Naive thymus-derived CD4-positive, alpha-beta T cell (primary cell): Measurements from ENCODE around the gene ECI1. TPM values are rescaled to one million over a fixed set of nuclear protein-coding genes. Genes with fewer than 3 reads are reported as not detected.

ENCODE experiments used
- ATAC-seq: fragments of 150-1000 bp; cut with Tn5 transposase; 2 replicates; pipeline ENCODE4 v1.10.0; 2021; ENCODE audit warnings: mild to moderate bottlenecking, moderate library complexity
- CTCF ChIA-PET: fragments of 350-600 bp; sonication (Branson Sonifier 250); formaldehyde crosslinking; loops from one replicate; lab custom pipeline; 2021; ENCODE audit warnings: antibody characterized with exemption; lab: Charles Lee
- POLR2A ChIA-PET: fragments of 350-600 bp; sonication (Branson Sonifier 250); formaldehyde crosslinking; loops from one replicate; lab custom pipeline; 2021; ENCODE audit warnings: antibody characterized with exemption, inconsistent platforms; lab: Charles Lee
- DNase-seq, 9 donors: peaks; one replicate each; pipeline versions ENCODE4 v3.0.0 to v3.0.0-alpha.2; 2020 to 2022; ENCODE audit warnings: mixed read lengths in 1 of 9
- H3K27ac ChIP-seq: one replicate; pipeline ENCODE4 v1.7.0; 2013; ENCODE audit warnings: mild to moderate bottlenecking, low read depth, low read length, moderate library complexity
- H3K27me3 ChIP-seq, 2 donors: one replicate each; pipeline ENCODE4 v1.7.0; 2013; ENCODE audit warnings: low read length in 2 of 2, mild to moderate bottlenecking in 2 of 2, moderate library complexity in 2 of 2; ENCODE audit not compliant: control insufficient read depth in 2 of 2, insufficient read depth in 2 of 2
- H3K36me3 ChIP-seq, 3 experiments: 1 replicate in 2 of 3; 2 replicates in 1 of 3; pipeline ENCODE4 v1.7.0; 2013; ENCODE audit warnings: low read length in 3 of 3, mild to moderate bottlenecking in 3 of 3, moderate library complexity in 1 of 3; ENCODE audit not compliant: insufficient read depth in 3 of 3, control insufficient read depth in 2 of 3
- H3K4me1 ChIP-seq, 2 donors: one replicate each; pipeline ENCODE4 v1.7.0; 2013; ENCODE audit warnings: low read length in 2 of 2, mild to moderate bottlenecking in 2 of 2, moderate library complexity in 1 of 2; ENCODE audit not compliant: control insufficient read depth in 2 of 2, insufficient read depth in 2 of 2
- H3K4me3 ChIP-seq: 2 replicates; pipeline ENCODE4 v1.7.0; 2013; ENCODE audit warnings: mild to moderate bottlenecking, low read length
- H3K9me3 ChIP-seq, 3 experiments: 1 replicate in 2 of 3; 2 replicates in 1 of 3; pipeline ENCODE4 v1.7.0; 2013; ENCODE audit warnings: low read length in 3 of 3; ENCODE audit not compliant: control insufficient read depth in 2 of 3
- H3K27ac Mint-ChIP-seq, 9 donors: one replicate each; pipeline ENCODE4 v1.8.0; 2020 to 2022; ENCODE audit warnings: mixed read lengths in 9 of 9, mild to moderate bottlenecking in 8 of 9, moderate library complexity in 5 of 9, inconsistent platforms in 2 of 9
- H3K27me3 Mint-ChIP-seq, 5 donors: one replicate each; pipeline ENCODE4 v1.8.0; 2021 to 2022; ENCODE audit warnings: mixed read lengths in 5 of 5, mild to moderate bottlenecking in 1 of 5
- H3K36me3 Mint-ChIP-seq, 5 donors: one replicate each; pipeline ENCODE4 v1.8.0; 2020 to 2022; ENCODE audit warnings: mixed read lengths in 5 of 5, mild to moderate bottlenecking in 3 of 5, inconsistent platforms in 1 of 5
- H3K4me1 Mint-ChIP-seq, 7 donors: one replicate each; pipeline ENCODE4 v1.8.0; 2020 to 2022; ENCODE audit warnings: mixed read lengths in 7 of 7, mild to moderate bottlenecking in 3 of 7, inconsistent platforms in 1 of 7
- H3K4me3 Mint-ChIP-seq, 10 donors: one replicate each; pipeline ENCODE4 v1.8.0; 2020 to 2022; ENCODE audit warnings: mild to moderate bottlenecking in 10 of 10, mixed read lengths in 10 of 10, moderate library complexity in 6 of 10, inconsistent platforms in 2 of 10
- H3K9me3 Mint-ChIP-seq, 11 donors: one replicate each; pipeline ENCODE4 v1.8.0; 2020 to 2022; ENCODE audit warnings: mixed read lengths in 11 of 11, mild to moderate bottlenecking in 4 of 11, inconsistent platforms in 1 of 11, moderate library complexity in 1 of 11
- intact Hi-C, 2 donors: fragments of 100-400 bp; cut with micrococcal nuclease; formaldehyde crosslinking; loops; one replicate each; pipeline ENCODE4 v1.15.1; 2023
- polyA plus RNA-seq, 2 donors: library from polyadenylated mRNA; unstranded; fragments of 300-500 nt; fragmentation: Illumina TruSeq; gene quantifications; one replicate each; pipeline ENCODE4 v1.2.3, GENCODE V29; 2021
- total RNA-seq, 6 experiments: library from RNA in 5 of 6; stranded (reverse) in 5 of 6; gene quantifications; 1 replicate in 5 of 6; 2 replicates in 1 of 6; pipeline ENCODE4 v1.2.3 and lab custom pipeline; 2021 to 2026

Gene ECI1
- total and polyA plus RNA-seq, 7 experiments from 2014 or later = 19.9 to 44.2 (median 28.6) TPM

DNA sequence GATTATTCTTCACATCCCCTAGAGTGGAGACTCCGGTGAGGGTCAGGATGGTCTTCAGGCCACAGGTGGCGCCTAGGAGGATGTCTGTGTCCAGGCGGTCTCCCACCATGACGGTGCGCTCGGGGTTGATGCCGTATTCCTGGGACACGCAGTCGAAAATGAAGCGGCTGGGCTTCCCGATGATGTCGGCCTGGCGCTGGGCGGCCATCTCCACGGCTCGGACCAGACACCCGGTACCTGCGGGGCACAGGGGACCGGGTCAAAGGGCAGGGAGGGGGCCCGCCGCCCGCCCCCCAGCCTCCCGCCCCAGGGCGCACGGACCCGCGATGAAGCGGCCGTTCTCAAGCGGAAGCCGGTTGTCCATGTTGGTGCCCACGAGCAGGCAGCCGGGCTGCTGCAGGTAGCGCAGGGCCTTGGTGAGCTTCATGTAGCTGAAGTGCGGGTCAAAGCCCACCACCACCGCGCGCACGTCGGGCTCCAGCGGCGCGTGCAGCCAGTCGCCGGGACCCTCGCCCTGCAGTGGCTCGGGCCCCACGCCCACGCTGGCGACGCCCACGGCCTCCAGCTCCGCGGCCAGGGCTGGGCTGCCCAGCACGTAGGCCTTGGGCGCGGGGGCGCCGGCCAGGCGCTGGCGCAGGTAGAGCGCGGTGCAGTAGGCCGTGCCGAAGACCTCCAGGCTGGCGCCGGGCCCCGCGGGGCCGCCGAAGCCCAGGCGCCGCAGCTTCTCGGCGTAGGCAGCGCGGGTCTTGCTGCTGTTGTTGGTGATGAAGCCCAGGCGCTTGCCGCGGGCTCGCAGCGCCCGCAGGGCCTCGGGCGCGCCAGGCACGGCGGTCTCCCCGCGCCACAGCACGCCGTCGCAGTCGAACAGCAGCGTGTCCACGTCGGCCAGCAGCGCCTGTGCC, 37.3 kb downstream of the ECI1 start:
- ChIA-PET POLR2A (interaction anchor here (0.6 to 3.8 kb wide), 20 partner anchors 8 to 1498 kb away, joined by 3 to 50 read pairs (median 4); partner anchors contain the start of genes AMDHD2, ATP6V0C, E4F1 and ECI1), CTCF (interaction anchor here (1.2 kb wide), 1 partner anchor 55 kb away, joined by 4 read pairs; no protein-coding TSS in a partner anchor)
- no peaks in the 10 kb centered on the region for H3K36me3 Mint-ChIP-seq
- ATAC-seq = no peak
- peak in 1 of 9 donors; percentile 60 for DNase-seq
- peak overlapping the region in 3 of 9 donors; percentile 68 to 79 (median 71) for H3K27ac Mint-ChIP-seq
- H3K27me3 Mint-ChIP-seq = no peaks in the 10 kb centered on the region
- Histone ChIP-seq H3K4me1 (peaks cover 14 to 16% of the 10 kb centered on the region in 2 donors), H3K36me3 (peaks cover 0 to 12% (median 0%) of the 10 kb centered on the region in 3 experiments), H3K27me3 (no peaks in the 10 kb centered on the region), H3K27ac (peak overlapping the region; percentile 73), H3K9me3 (no peaks in the 10 kb centered on the region), H3K4me3 (peak overlapping the region; percentile 65)
- intact Hi-C loops = loop anchor here in 1 of 2 donors (2.0 kb wide), 2 partner anchors 55 to 249 kb away; partner anchors contain the start of genes RNPS1 and RPS2
- H3K4me1 Mint-ChIP-seq = peaks cover 11 to 21% (median 17%) of the 10 kb centered on the region in 7 donors
- peak overlapping the region; percentile 65 to 88 (median 79) for H3K4me3 Mint-ChIP-seq
- peaks cover 0 to 1% (median 0%) of the 10 kb centered on the region in 11 donors for H3K9me3 Mint-ChIP-seq

DNA sequence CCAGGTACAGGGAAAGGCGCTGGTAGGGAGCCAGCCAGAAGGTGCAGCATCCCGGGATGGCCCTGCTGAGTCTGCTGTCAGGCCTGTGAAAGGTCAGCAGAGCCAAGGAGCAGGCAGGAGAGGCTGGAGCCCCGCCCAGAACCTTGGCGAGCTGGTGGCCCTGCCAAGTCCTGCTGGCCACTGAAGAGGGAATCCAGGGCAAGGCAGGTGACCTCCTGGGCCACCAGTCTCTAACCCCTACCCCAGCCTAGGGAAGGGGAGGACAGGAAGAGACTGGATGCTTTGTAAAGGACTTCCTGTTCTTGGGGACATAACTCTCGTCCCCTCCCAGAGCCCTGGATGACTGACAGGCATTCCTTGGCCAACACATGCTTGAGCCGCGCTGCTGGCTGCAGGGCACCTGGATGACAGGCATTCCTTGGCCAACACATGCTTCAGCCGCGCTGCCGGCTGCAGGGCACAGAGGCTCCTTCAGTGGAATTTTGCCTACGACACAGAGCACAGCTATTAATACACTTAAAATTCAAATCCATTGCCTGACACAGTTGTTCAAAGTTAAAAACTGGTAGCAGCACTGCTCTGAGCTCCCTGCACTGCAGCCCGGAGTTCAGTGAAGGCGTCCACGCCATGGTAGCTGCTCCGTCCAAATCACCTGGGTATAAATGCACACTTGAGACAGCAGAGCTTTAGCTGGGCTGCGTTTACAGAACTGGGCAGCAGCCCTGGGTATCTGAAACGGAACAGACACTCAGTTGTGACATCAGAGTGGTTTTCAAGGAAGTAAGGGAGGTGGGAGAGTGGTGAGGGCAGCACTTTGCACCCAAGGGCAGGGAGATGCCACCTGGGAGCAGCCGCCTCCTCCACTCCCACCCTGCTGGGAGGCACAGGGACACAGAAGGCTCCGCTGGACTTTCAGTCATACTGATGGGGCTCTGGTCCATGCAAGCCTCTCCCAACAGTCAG, 38.7 kb downstream of the ECI1 start:
- Histone ChIP-seq H3K9me3 (no peaks in the 10 kb centered on the region), H3K36me3 (peaks cover 0 to 27% (median 6%) of the 10 kb centered on the region in 3 experiments), H3K27ac (no peak overlapping the region), H3K4me1 (peaks cover 14 to 16% of the 10 kb centered on the region in 2 donors), H3K27me3 (no peaks in the 10 kb centered on the region), H3K4me3 (no peak overlapping the region)
- ChIA-PET POLR2A (interaction anchor here (0.9 kb wide), 1 partner anchor 9 kb away, joined by 3 read pairs; no protein-coding TSS in a partner anchor), CTCF (no interaction called here)
- peaks cover 0 to 1% (median 0%) of the 10 kb centered on the region in 11 donors for H3K9me3 Mint-ChIP-seq
- H3K36me3 Mint-ChIP-seq = peaks cover 0 to 4% (median 2%) of the 10 kb centered on the region in 5 donors
- no peaks in the 10 kb centered on the region for H3K27me3 Mint-ChIP-seq
- H3K27ac Mint-ChIP-seq = peak overlapping the region in 5 of 9 donors; percentile 26 to 71 (median 67)
- H3K4me1 Mint-ChIP-seq = peaks cover 11 to 24% (median 20%) of the 10 kb centered on the region in 7 donors
- no peak for DNase-seq
- H3K4me3 Mint-ChIP-seq = peak overlapping the region; percentile 65 to 81 (median 76)
- intact Hi-C loops = no loop called here
- no peak for ATAC-seq

- intact Hi-C loops = no loop called here
- Histone ChIP-seq H3K4me3 (no peak overlapping the region), H3K27ac (no peak overlapping the region), H3K9me3 (no peaks in the 10 kb centered on the region), H3K4me1 (peaks cover 14 to 16% of the 10 kb centered on the region in 2 donors), H3K27me3 (no peaks in the 10 kb centered on the region), H3K36me3 (peaks cover 0 to 34% (median 9%) of the 10 kb centered on the region in 3 experiments)
- CTCF ChIA-PET = no interaction called here
- H3K27ac Mint-ChIP-seq = peak overlapping the region in 2 of 9 donors; percentile 12 to 28
- peaks cover 11 to 31% (median 25%) of the 10 kb centered on the region in 7 donors for H3K4me1 Mint-ChIP-seq
- ATAC-seq (no peak), DNase-seq (no peak)
- peaks cover 0 to 1% (median 0%) of the 10 kb centered on the region in 11 donors for H3K9me3 Mint-ChIP-seq
- POLR2A ChIA-PET = interaction anchor here (1.3 kb wide), 1 partner anchor 57 kb away, joined by 3 read pairs; the partner anchor contains the start of gene TRAF7
- H3K27me3 Mint-ChIP-seq = no peaks in the 10 kb centered on the region
- H3K36me3 Mint-ChIP-seq = peaks cover 0 to 7% (median 5%) of the 10 kb centered on the region in 5 donors
- H3K4me3 Mint-ChIP-seq = peak overlapping the region in 4 of 10 donors; percentile 25 to 51 (median 40)
Measured at GRCh38 chr16:2211923-2212347, 39.5 kb downstream of the ECI1 start.

DNA sequence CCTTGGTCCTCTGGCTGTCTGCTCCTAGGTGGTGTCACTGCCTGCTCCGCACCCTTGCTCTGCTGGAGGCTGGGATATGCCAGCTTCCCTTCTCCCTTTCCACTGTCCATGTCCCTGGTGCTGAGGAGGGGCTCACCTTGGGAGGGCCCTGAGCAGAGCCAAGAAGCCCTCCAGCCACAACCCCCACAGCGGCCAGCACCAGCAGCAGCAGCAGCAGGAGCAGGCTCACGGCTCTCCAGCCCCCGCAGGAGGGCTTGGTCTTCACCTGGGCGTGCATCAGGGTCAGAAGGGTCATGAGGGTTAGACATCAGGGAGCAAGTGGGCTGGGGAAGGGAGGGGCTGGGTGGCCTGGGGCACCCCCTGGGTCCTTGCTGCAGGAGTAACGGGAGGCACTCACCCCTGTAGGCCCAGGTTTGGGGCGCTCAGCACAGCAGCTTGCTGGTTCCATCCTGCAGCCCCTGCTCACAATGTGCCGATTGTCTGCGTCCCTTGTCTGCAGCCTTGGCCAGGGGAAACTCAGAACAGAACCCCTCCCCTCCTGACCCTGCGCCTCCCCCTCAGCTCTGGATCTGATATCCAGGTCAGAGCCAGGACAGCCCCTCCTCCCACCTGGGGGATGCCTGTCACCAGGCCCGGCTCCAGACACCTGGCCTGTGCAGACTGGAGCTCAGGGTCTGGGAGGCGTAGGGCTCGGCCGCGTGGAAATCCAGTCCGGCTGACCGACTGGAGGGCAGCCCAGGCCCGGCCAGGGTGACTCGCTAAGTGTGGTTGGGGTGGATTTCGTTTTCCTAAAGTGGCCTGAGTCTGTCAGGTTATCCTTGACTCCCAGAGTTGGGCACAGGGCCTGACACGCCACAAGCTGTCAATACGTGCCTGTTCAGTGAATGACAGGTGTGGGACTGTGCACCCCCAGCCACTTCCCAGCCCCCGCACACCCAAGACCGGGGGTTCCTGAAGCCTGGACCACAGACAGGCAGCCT, 40.7 kb downstream of the ECI1 start, which contains the start of gene BRICD5:
BRICD5 (minus strand) TSS at position 478 of the 980 bp plus-strand sequence; CDS start at position 448, 30 bp downstream.
- H3K4me1 ChIP-seq = peaks cover 20 to 27% of the 10 kb centered on the region in 2 donors
- intact Hi-C loops = no loop called here
- peaks cover 11 to 38% (median 32%) of the 10 kb centered on the region in 7 donors for H3K4me1 Mint-ChIP-seq
- H3K36me3 ChIP-seq = peaks cover 0 to 37% (median 9%) of the 10 kb centered on the region in 3 experiments
- ChIA-PET POLR2A (interaction anchor here (1.0 to 1.3 kb wide), 2 partner anchors 14 to 55 kb away, joined by 3 read pairs; partner anchors contain the start of gene TRAF7), CTCF (interaction anchor here (0.6 to 1.5 kb wide), 2 partner anchors 17 to 41 kb away, joined by 3 read pairs; partner anchors contain the start of gene ECI1)
- peak within 1 kb of the TSS in 1 of 9 donors; percentile 28 for H3K27ac Mint-ChIP-seq
- peaks cover 0 to 8% (median 6%) of the 10 kb centered on the region in 5 donors for H3K36me3 Mint-ChIP-seq
- H3K27ac ChIP-seq = no peak within 1 kb of the TSS
- H3K27me3 ChIP-seq = no peaks in the 10 kb centered on the region
- no peak within 1 kb of the TSS for H3K4me3 ChIP-seq
- ATAC-seq = no peak
- H3K9me3 Mint-ChIP-seq = peaks cover 0 to 1% (median 0%) of the 10 kb centered on the region in 11 donors
- no peak for DNase-seq
- H3K4me3 Mint-ChIP-seq = no peak within 1 kb of the TSS
- H3K9me3 ChIP-seq = no peaks in the 10 kb centered on the region
- no peaks in the 10 kb centered on the region for H3K27me3 Mint-ChIP-seq

GRCh38 chr16:2210009-2210332, 41.4 kb downstream of the ECI1 start:
- Histone ChIP-seq H3K27ac (no peak overlapping the region), H3K27me3 (no peaks in the 10 kb centered on the region), H3K4me3 (no peak overlapping the region), H3K36me3 (peaks cover 0 to 37% (median 9%) of the 10 kb centered on the region in 3 experiments), H3K4me1 (peaks cover 22 to 27% of the 10 kb centered on the region in 2 donors), H3K9me3 (no peaks in the 10 kb centered on the region)
- no peak overlapping the region for H3K4me3 Mint-ChIP-seq
- H3K27me3 Mint-ChIP-seq = no peaks in the 10 kb centered on the region
- H3K4me1 Mint-ChIP-seq = peaks cover 11 to 38% (median 30%) of the 10 kb centered on the region in 7 donors
- intact Hi-C loops = no loop called here
- DNase-seq (no peak), ATAC-seq (no peak)
- ChIA-PET POLR2A (interaction anchor here (1.0 kb wide), 1 partner anchor 15 kb away, joined by 3 read pairs; no protein-coding TSS in a partner anchor), CTCF (interaction anchor here (0.5 to 1.5 kb wide), 2 partner anchors 42 to 82 kb away, joined by 3 read pairs; partner anchors contain the start of gene ECI1)
- H3K36me3 Mint-ChIP-seq = peaks cover 0 to 8% (median 6%) of the 10 kb centered on the region in 5 donors
- H3K9me3 Mint-ChIP-seq = peaks cover 0 to 1% (median 0%) of the 10 kb centered on the region in 11 donors
- no peak overlapping the region for H3K27ac Mint-ChIP-seq
